ENCODE results near the gene RALGDS. TPM values are rescaled to one million over a fixed set of nuclear protein-coding genes. Genes with fewer than 3 reads are reported as not detected.
"Not testable (repeated sequence)": the region's sequence is repeated elsewhere in the genome, so short reads cannot be mapped to it uniquely, and the experiment has no call there.

Gene RALGDS
- total RNA-seq, 2 experiments from 2014 or later = 79.1 to 92.3 TPM

GRCh38 chr9:133064241-133065069, 56.6 kb downstream of the RALGDS start:
- DNase-seq = no peak
- Mint-ChIP-seq H3K4me1 (peaks cover 26% of the 10 kb centered on the region), H3K27me3 (no peaks in the 10 kb centered on the region), H3K27ac (peak overlapping the region; percentile 68), H3K4me3 (no peak overlapping the region), H3K36me3 (ENCODE audit: low read depth) (peaks cover 4% of the 10 kb centered on the region), H3K9me3 (no peaks in the 10 kb centered on the region)
- CTCF ChIA-PET = interaction anchor here (0.7 to 1.4 kb wide), 4 partner anchors 35 to 92 kb away, joined by 3 to 4 read pairs (median 3); no protein-coding TSS in a partner anchor
- POLR2A ChIA-PET = no interaction called here

GRCh38 chr9:133063500-133064231, 57.4 kb downstream of the RALGDS start:
- Mint-ChIP-seq H3K27me3 (no peaks in the 10 kb centered on the region), H3K4me3 (no peak overlapping the region), H3K36me3 (ENCODE audit: low read depth) (peaks cover 11% of the 10 kb centered on the region), H3K27ac (no peak overlapping the region), H3K4me1 (peaks cover 34% of the 10 kb centered on the region), H3K9me3 (no peaks in the 10 kb centered on the region)
- DNase-seq = no peak
- ChIA-PET CTCF (interaction anchor here (0.6 to 1.4 kb wide), 5 partner anchors 36 to 271 kb away, joined by 3 to 4 read pairs (median 3); no protein-coding TSS in a partner anchor), POLR2A (no interaction called here)

GRCh38 chr9:133063159-133063499, 57.9 kb downstream of the RALGDS start:
- DNase-seq = no peak
- Mint-ChIP-seq H3K4me3 (no peak overlapping the region), H3K9me3 (no peaks in the 10 kb centered on the region), H3K27me3 (no peaks in the 10 kb centered on the region), H3K36me3 (ENCODE audit: low read depth) (peaks cover 16% of the 10 kb centered on the region), H3K4me1 (peaks cover 39% of the 10 kb centered on the region), H3K27ac (peak overlapping the region; percentile 41)
- ChIA-PET POLR2A (no interaction called here), CTCF (no interaction called here)

- POLR2A ChIA-PET, CTCF ChIA-PET: not testable (repeated sequence)
- peaks cover 21% of the 10 kb centered on the region for H3K36me3 Mint-ChIP-seq (ENCODE audit: low read depth)
These were observed 58.5 kb downstream of the RALGDS start for GRCh38 chr9:133062569-133062968.

GRCh38 chr9:133061764-133062145, 59.3 kb downstream of the RALGDS start, which contains the start of gene CEL:
TSS of gene CEL (plus strand) at chr9:133061981. CDS start at chr9:133062003, 22 bp downstream.
- H3K4me3 Mint-ChIP-seq, H3K9me3 Mint-ChIP-seq, H3K27me3 Mint-ChIP-seq, DNase-seq, CTCF ChIA-PET, POLR2A ChIA-PET: not testable (repeated sequence)
- peaks cover 52% of the 10 kb centered on the region for H3K4me1 Mint-ChIP-seq
- H3K27ac Mint-ChIP-seq = peak within 1 kb of the TSS; percentile 76
- peaks cover 26% of the 10 kb centered on the region for H3K36me3 Mint-ChIP-seq (ENCODE audit: low read depth)

More at GRCh38 chr9:133062569-133062968, 58.5 kb downstream of the RALGDS start:
- not testable (repeated sequence) for H3K4me3 Mint-ChIP-seq, H3K27me3 Mint-ChIP-seq, H3K9me3 Mint-ChIP-seq, DNase-seq
- Mint-ChIP-seq H3K4me1 (peaks cover 45% of the 10 kb centered on the region), H3K27ac (peak overlapping the region; percentile 46)

GRCh38 chr9:133061019-133061763, 59.8 kb downstream of the RALGDS start:
- DNase-seq, H3K27me3 Mint-ChIP-seq, CTCF ChIA-PET, POLR2A ChIA-PET, H3K4me3 Mint-ChIP-seq, H3K9me3 Mint-ChIP-seq: not testable (repeated sequence)
- Mint-ChIP-seq H3K27ac (peak overlapping the region; percentile 76), H3K36me3 (ENCODE audit: low read depth) (peaks cover 31% of the 10 kb centered on the region), H3K4me1 (peaks cover 57% of the 10 kb centered on the region)

- CTCF ChIA-PET = interaction anchor here (1.5 kb wide), 1 partner anchor 83 kb away, joined by 4 read pairs; no protein-coding TSS in a partner anchor
- POLR2A ChIA-PET = no interaction called here
- Mint-ChIP-seq H3K9me3 (no peaks in the 10 kb centered on the region), H3K4me3 (peak overlapping the region; percentile 45), H3K27me3 (no peaks in the 10 kb centered on the region), H3K27ac (peak overlapping the region; percentile 91), H3K4me1 (peaks cover 63% of the 10 kb centered on the region), H3K36me3 (ENCODE audit: low read depth) (peaks cover 36% of the 10 kb centered on the region)
- DNase-seq = peak; percentile 20
These were observed 60.6 kb downstream of the RALGDS start for GRCh38 chr9:133060417-133060841.

GRCh38 chr9:133059623-133060022, 61.4 kb downstream of the RALGDS start:
- DNase-seq = peak; percentile 33

GRCh38 chr9:133058550-133059320, 62.3 kb downstream of the RALGDS start:
- H3K4me1 Mint-ChIP-seq = peaks cover 64% of the 10 kb centered on the region
- H3K9me3 Mint-ChIP-seq = no peaks in the 10 kb centered on the region
- ChIA-PET CTCF (interaction anchor here (1.2 to 2.7 kb wide), 4 partner anchors 9 to 157 kb away, joined by 3 to 9 read pairs (median 5); no protein-coding TSS in a partner anchor), POLR2A (no interaction called here)
- H3K4me3 Mint-ChIP-seq = peak overlapping the region; percentile 49
- peaks cover 44% of the 10 kb centered on the region for H3K36me3 Mint-ChIP-seq (ENCODE audit: low read depth)
- peak; percentile 46 for DNase-seq
- H3K27ac Mint-ChIP-seq = peak overlapping the region; percentile 91
- no peaks in the 10 kb centered on the region for H3K27me3 Mint-ChIP-seq

More at GRCh38 chr9:133059623-133060022, 61.4 kb downstream of the RALGDS start:
- no peaks in the 10 kb centered on the region for H3K27me3 Mint-ChIP-seq
- H3K4me1 Mint-ChIP-seq = peaks cover 64% of the 10 kb centered on the region
- peak overlapping the region; percentile 49 for H3K4me3 Mint-ChIP-seq
- H3K27ac Mint-ChIP-seq = peak overlapping the region; percentile 91
- CTCF ChIA-PET = interaction anchor here (1.5 to 2.7 kb wide), 2 partner anchors 84 to 88 kb away, joined by 4 to 9 read pairs; no protein-coding TSS in a partner anchor
- H3K36me3 Mint-ChIP-seq (ENCODE audit: low read depth) = peaks cover 38% of the 10 kb centered on the region
- POLR2A ChIA-PET = no interaction called here
- no peaks in the 10 kb centered on the region for H3K9me3 Mint-ChIP-seq

GRCh38 chr9:133058071-133058470, 63.0 kb downstream of the RALGDS start:
- POLR2A ChIA-PET = no interaction called here
- peak overlapping the region; percentile 91 for H3K27ac Mint-ChIP-seq
- CTCF ChIA-PET = interaction anchor here (1.1 to 2.7 kb wide), 7 partner anchors 9 to 157 kb away, joined by 3 to 9 read pairs (median 4); no protein-coding TSS in a partner anchor
- no peaks in the 10 kb centered on the region for H3K27me3 Mint-ChIP-seq
- H3K9me3 Mint-ChIP-seq = no peaks in the 10 kb centered on the region
- H3K4me1 Mint-ChIP-seq = peaks cover 61% of the 10 kb centered on the region
- no peak overlapping the region for H3K4me3 Mint-ChIP-seq
- no peak for DNase-seq
- peaks cover 48% of the 10 kb centered on the region for H3K36me3 Mint-ChIP-seq (ENCODE audit: low read depth)

GRCh38 chr9:133057553-133057952, 63.5 kb downstream of the RALGDS start:
- no peaks in the 10 kb centered on the region for H3K9me3 Mint-ChIP-seq
- peaks cover 48% of the 10 kb centered on the region for H3K36me3 Mint-ChIP-seq (ENCODE audit: low read depth)
- ChIA-PET CTCF (interaction anchor here (1.1 to 2.7 kb wide), 7 partner anchors 10 to 156 kb away, joined by 3 to 9 read pairs (median 4); no protein-coding TSS in a partner anchor), POLR2A (no interaction called here)
- no peak for DNase-seq
- no peak overlapping the region for H3K4me3 Mint-ChIP-seq
- no peaks in the 10 kb centered on the region for H3K27me3 Mint-ChIP-seq
- peak overlapping the region; percentile 91 for H3K27ac Mint-ChIP-seq
- H3K4me1 Mint-ChIP-seq = peaks cover 57% of the 10 kb centered on the region

GRCh38 chr9:133057006-133057405, 64.0 kb downstream of the RALGDS start:
- peaks cover 48% of the 10 kb centered on the region for H3K36me3 Mint-ChIP-seq (ENCODE audit: low read depth)
- no peaks in the 10 kb centered on the region for H3K27me3 Mint-ChIP-seq
- DNase-seq = peak; percentile 58
- H3K4me1 Mint-ChIP-seq = peaks cover 56% of the 10 kb centered on the region
- ChIA-PET POLR2A (no interaction called here), CTCF (interaction anchor here (1.1 to 2.7 kb wide), 6 partner anchors 15 to 156 kb away, joined by 3 to 9 read pairs (median 4); no protein-coding TSS in a partner anchor)
- H3K4me3 Mint-ChIP-seq = no peak overlapping the region
- no peaks in the 10 kb centered on the region for H3K9me3 Mint-ChIP-seq
- H3K27ac Mint-ChIP-seq = peak overlapping the region; percentile 92
